T-helper 1 cell treated with Interleukin-12 subunit alpha and Interleukin-12 subunit beta and Interleukin-4 antibody, amounts not matched to agents 30 ng/mL and 1 ng/mL, for 36 hours (primary cell): ENCODE measurements around the gene ADAMTSL3. TPM values are rescaled to one million over a fixed set of nuclear protein-coding genes. Genes with fewer than 3 reads are reported as not detected.
"Not testable (repeated sequence)": the region's sequence is repeated elsewhere in the genome, so short reads cannot be mapped to it uniquely, and the experiment has no call there.

ENCODE experiments used
- intact Hi-C: fragments of 100-400 bp; cut with micrococcal nuclease; formaldehyde crosslinking; loops from one replicate; pipeline ENCODE4 v1.15.1; 2024
- total RNA-seq: library from RNA; stranded (reverse); gene quantifications from 2 replicates; pipeline ENCODE4 v1.2.3, GENCODE V29; 2022

Gene ADAMTSL3
- total RNA-seq, 1 donor from 2014 or later, result not detected

GRCh38 chr15:83697716-83698115, 43.8 kb downstream of the ADAMTSL3 start:
- intact Hi-C loops, result no loop called here

- intact Hi-C loops, result no loop called here
These were observed 44.4 kb downstream of the ADAMTSL3 start for GRCh38 chr15:83698294-83698693.

DNA sequence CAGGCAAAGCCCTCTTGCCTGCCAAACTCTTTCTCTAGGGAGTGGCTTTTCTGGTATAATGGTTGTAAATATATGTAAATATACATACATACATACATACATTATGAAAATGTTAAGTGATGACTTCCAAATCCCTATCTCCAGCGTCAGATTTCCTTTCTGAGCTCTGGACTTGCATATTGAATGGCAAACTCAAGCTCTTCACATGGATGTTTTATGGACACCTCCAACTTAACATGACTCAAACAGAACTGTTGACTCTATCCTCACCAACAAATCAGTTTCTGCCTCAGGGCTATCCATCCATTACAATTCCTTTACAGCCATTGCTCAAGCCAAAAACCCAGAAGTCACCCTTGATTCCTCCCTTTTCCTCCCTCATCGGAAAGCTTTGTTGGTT, 45.1 kb downstream of the ADAMTSL3 start:
- intact Hi-C loops, result no loop called here

DNA sequence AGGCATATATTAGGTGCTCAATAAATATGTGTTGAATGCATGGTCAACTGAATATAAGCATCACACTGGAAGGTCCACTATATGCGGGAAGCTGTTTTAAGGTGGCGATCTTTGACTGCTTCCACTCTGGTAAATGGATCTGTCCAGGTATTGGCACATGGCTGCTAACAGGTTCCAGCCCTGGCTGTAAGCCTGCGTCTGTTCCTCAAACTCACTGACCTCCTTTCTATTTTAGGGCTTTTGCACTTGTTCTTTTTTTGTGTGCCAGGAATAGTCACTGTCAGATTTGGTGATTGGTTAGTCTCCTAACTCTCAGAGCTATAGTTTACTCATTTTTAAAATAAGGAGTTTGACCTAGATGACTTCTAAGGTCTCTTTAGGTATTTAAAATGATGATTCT, 46.2 kb downstream of the ADAMTSL3 start:
- intact Hi-C loops, result no loop called here

- intact Hi-C loops, result not testable (repeated sequence)
These were observed 48.4 kb downstream of the ADAMTSL3 start for GRCh38 chr15:83702314-83702713.

GRCh38 chr15:83708328-83708727, 54.4 kb downstream of the ADAMTSL3 start:
- intact Hi-C loops, result no loop called here

DNA sequence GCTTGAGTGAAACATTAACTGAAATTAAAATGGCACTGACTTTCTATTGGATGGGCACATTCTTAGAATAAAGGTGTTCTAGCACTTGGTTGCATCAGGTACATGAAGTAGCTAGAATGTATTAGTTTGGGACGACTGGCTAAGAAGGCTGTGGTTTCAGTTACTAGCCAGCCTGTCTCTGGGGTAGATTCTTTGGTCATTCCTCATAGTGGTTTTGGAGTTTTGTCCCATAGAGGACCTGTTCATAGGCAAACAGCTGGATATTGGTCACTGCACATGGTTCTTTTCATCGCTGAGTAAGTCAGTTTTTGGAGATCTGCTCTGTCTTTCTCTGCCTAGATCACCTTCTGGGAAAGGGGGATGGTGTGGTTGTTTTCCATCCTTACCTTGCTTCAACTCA, 55.3 kb downstream of the ADAMTSL3 start:
- intact Hi-C loops, result no loop called here

GRCh38 chr15:83709811-83710210, 55.9 kb downstream of the ADAMTSL3 start:
- intact Hi-C loops, result no loop called here

- intact Hi-C loops, result no loop called here
These were observed 56.5 kb downstream of the ADAMTSL3 start for GRCh38 chr15:83710452-83710851.

DNA sequence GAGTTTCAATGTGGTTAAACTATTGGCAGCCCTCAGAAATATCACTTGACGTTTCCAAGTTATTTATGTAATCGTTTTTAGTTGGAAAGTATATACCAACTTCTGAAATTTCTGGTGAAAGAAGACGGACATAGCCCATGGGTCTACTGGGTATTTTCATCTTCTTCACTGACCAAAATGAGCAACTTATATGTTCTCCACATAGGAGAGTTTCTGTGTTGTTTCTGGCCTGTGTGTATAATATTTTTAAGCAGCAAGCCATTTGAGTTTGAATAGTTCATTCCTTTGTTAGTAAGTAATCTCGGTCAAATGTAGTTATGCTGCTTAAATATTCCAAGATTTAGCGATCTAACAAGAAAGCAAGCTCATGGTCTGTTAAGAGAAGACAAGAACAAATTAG, 57.3 kb downstream of the ADAMTSL3 start:
- intact Hi-C loops, result no loop called here

GRCh38 chr15:83713242-83713641, 59.3 kb downstream of the ADAMTSL3 start:
- intact Hi-C loops, result no loop called here

DNA sequence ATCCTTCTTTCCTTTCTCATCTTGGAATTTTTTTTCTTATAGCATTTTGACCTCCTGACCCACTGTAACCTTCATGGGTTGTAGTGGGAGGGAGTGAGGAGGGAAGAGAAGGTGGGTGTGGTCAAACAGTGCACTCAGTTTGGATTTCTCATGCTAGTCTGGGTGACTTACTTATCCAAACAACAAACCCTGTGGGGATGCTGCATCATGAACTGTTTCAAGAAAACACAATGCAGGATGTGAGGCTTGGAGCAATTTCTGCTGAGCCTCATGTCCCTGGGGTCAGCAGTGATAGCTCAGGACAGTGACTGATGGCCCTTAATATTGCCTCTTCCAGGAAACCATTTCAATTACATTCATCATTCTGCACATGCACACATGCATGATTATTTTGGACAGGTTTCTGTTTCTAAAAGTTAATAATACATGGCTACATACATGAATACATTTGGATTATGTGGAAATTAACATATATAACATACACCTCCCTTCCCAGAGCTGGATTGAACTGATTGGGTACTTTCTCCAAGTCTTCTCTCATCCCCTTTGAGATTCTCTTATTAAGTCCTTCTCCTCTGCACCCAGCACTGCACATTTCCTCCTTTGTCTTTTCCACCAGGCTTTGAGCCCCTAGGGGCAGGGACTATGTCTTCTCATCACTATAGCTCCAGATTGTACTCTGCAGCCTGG, 61.2 kb downstream of the ADAMTSL3 start:
- intact Hi-C loops, result no loop called here

DNA sequence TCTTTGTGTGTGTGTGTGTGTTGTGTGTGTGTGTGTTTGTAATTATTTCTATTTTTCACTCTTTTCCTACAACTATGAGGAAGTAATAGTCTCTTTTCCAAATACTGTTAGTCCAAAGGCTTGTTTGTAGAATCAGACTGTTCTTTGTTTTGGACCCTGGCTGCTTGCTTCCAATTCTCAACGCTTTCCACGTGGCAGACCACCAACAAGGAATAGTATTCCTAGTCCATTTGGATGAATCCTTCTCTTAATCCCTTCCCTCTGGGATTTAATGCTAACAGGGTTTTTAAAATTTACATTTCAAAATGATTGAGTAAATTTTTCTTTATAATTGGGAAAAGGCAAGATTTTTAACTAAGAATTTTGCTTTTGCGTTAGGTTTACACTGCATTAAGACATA, 62.7 kb downstream of the ADAMTSL3 start:
- intact Hi-C loops, result no loop called here

DNA sequence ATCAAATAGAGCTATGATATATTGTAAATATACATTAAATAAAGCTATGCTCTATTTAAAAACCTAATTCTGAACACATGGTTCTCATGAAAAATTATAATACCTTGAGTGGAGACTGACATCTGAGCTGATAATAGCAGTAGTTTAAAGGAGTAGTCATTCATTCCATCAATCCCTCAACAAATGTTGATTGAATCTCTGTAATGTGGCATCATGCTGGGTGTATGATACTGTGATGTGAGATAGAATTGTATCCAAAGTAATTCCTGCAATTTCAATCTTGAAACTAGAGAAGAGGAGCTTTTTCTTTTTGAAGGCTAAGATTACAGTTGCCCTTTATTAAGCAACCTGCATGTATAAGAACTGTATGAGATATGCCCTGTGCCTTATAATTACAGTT, 63.1 kb downstream of the ADAMTSL3 start:
- intact Hi-C loops, result no loop called here

DNA sequence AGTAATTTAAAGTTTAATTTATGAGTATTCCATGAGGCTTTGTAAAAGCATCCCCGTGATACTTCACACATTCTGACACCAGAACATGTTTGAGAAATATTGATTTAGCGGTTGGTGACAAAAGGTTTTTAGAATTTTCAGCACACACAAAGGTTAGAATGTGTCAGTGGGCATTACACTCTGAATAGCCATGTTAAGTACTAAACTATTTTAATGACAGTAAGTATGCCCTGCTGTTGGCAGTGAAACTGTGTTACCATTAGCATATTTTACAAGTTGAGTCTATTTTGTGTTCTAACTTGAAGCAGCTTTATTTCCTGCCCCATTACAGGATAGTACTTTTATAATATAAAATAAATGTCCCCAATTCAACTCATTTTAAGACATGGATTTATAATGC, 66.5 kb downstream of the ADAMTSL3 start:
- intact Hi-C loops, result no loop called here

- intact Hi-C loops, result no loop called here
These were observed 67.1 kb downstream of the ADAMTSL3 start for GRCh38 chr15:83721031-83721430.

DNA sequence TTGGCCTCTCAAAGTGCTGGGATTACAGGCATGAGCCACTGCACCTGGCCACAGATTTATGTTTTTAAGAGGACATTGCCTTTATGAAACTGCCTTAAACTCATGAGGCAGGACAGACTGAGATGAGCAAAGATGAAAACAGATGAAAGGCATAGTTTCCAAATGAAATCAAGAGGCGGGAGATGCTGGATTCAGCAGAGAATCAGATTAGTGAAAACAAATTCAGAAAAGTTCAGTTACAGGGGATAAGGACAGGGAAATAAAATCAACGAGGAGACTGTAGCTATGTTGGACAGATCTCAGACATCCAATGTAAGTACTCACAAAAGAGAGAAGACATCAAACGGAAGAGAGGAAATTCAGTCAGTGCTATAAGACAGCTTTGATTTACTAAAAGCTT, 68.1 kb downstream of the ADAMTSL3 start:
- intact Hi-C loops, result no loop called here

GRCh38 chr15:83723216-83723615, 69.3 kb downstream of the ADAMTSL3 start:
- intact Hi-C loops, result no loop called here

- intact Hi-C loops, result no loop called here
These were observed 78.3 kb downstream of the ADAMTSL3 start for GRCh38 chr15:83732196-83732595.

DNA sequence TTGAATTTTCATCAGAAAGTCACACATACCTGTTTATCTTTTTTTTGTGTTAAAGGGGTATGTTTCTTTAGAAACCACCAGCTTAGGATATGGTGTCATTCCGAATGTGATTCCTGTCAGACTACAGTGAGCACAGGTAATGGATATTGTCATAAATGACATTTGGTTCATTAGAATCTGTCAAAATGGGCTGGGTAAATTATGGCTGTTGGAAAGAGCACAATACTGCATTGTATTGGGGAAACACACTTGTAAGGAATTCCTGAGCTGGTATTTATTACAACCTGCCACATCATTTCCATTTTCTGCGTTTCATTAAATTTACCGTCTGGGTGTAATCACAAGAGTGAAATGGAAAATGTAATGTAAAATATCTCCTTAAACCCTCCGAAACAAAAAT, 78.8 kb downstream of the ADAMTSL3 start:
- intact Hi-C loops, result no loop called here

DNA sequence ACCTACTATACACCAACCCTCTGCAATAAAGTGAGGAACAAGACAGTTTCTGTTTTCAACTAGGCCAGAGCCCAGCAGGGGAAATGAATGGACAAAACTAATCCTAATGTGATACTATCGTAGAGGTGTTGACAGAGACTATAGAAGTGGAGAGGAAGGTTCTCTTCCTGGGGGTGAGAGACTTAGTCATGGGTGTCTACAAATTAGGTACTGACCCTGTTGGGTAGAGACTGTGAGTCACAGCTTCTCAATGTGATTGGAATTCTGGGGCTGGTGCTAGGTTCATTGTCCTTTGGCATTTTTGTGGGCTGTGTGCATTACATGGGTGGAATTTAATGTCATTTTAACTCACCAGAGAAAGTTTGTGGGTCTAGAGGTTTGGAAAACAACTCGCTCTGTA, 79.3 kb downstream of the ADAMTSL3 start:
- intact Hi-C loops, result no loop called here

DNA sequence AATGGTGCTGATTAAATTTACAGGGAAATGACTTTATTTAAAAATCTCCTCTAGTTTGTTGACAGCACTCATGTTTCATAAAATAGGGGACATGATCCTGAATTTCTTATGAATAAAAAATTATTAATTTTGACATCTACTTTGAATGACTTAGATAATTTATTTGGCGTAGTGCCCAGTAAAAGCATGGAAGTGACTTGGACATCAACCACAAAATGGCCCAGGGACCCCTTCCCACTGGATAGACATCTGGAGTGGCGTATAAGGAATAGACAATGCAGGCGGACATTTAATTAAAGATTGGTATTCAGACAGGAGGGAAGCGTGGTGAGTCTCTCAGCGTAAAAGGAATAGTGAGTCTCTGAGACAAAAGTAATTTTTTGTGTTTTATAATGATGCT, 79.8 kb downstream of the ADAMTSL3 start:
- intact Hi-C loops, result no loop called here

GRCh38 chr15:83734487-83734886, 80.6 kb downstream of the ADAMTSL3 start:
- intact Hi-C loops, result no loop called here

DNA sequence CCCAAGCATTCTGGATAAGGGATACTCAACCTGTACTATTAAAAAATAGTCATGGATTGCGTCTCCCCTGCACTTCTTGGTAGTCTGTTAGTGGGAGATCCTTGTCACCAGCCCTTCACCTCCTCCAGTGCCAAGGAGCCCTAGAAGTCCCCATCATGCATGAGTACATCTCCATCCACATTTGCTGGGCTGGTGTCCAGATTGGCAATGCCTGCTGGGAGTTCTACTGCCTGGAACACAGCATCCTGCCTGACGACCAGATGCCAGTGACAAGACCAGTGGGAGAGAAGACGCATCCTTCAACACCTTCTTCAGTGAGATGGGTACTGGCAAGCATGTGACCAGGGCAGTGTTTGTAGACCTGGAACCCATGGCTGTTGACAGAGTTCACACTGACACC, 85.7 kb downstream of the ADAMTSL3 start:
- intact Hi-C loops, result no loop called here
